ENCODE results near the gene PHAF1. TPM values are rescaled to one million over a fixed set of nuclear protein-coding genes. Genes with fewer than 3 reads are reported as not detected.

The PHAF1 gene
- polyA plus RNA-seq, 1 donor, result 20.8 TPM

GRCh38 chr16:67182288-67182687, 72.5 kb downstream of the PHAF1 start:
- no peak for DNase-seq

- no peak for DNase-seq
These were observed 73.5 kb downstream of the PHAF1 start for GRCh38 chr16:67183284-67183626.

GRCh38 chr16:67183627-67184452, 74.1 kb downstream of the PHAF1 start, which contains the start of gene MATCAP1:
TSS of gene MATCAP1 (minus strand) at chr16:67183963. CDS start at chr16:67180610, 3,353 bp downstream.
- peak; percentile 96 for DNase-seq

GRCh38 chr16:67184453-67184994, 74.8 kb downstream of the PHAF1 start:
- no peak for DNase-seq

GRCh38 chr16:67184995-67185650, 75.4 kb downstream of the PHAF1 start:
- DNase-seq, result peak; percentile 89

- DNase-seq, result no peak
These were observed 76.0 kb downstream of the PHAF1 start for GRCh38 chr16:67185651-67186134.

GRCh38 chr16:67186550-67186950, 76.8 kb downstream of the PHAF1 start:
- DNase-seq, result no peak

- DNase-seq, result no peak
These were observed 77.6 kb downstream of the PHAF1 start for GRCh38 chr16:67187175-67187890.

- no peak for DNase-seq
These were observed 78.6 kb downstream of the PHAF1 start for GRCh38 chr16:67188323-67188722.

GRCh38 chr16:67188798-67189197, 79.1 kb downstream of the PHAF1 start:
- no peak for DNase-seq

GRCh38 chr16:67190041-67190440, 80.3 kb downstream of the PHAF1 start, which contains the start of gene EXOC3L1:
TSS of gene EXOC3L1 (minus strand) at chr16:67190136. CDS start at chr16:67189676, 460 bp downstream.
- no peak for DNase-seq

- DNase-seq, result no peak
These were observed 81.0 kb downstream of the PHAF1 start for GRCh38 chr16:67190448-67191399.

- no peak for DNase-seq
These were observed 81.8 kb downstream of the PHAF1 start for GRCh38 chr16:67191411-67191994.

GRCh38 chr16:67191995-67192681, 82.4 kb downstream of the PHAF1 start, which contains the start of gene E2F4:
TSS of gene E2F4 (plus strand) at chr16:67192155. CDS start at chr16:67192228, 73 bp downstream.
- DNase-seq, result peak; percentile 91

- DNase-seq, result no peak
These were observed 83.1 kb downstream of the PHAF1 start for GRCh38 chr16:67192781-67193361.

- DNase-seq, result no peak
These were observed 83.8 kb downstream of the PHAF1 start for GRCh38 chr16:67193536-67193935.

GRCh38 chr16:67194260-67194659, 84.5 kb downstream of the PHAF1 start:
- DNase-seq, result no peak

GRCh38 chr16:67195676-67196075, 85.9 kb downstream of the PHAF1 start:
- DNase-seq, result no peak

GRCh38 chr16:67196881-67197280, 87.1 kb downstream of the PHAF1 start:
- DNase-seq, result no peak

GRCh38 chr16:67197704-67198103, 88.0 kb downstream of the PHAF1 start:
- no peak for DNase-seq

Measured in hindlimb muscle (tissue), 1 donor.